Spleen (tissue), 11 donors: ENCODE results near the gene ST6GALNAC3. TPM values are rescaled to one million over a fixed set of nuclear protein-coding genes. Genes with fewer than 3 reads are reported as not detected.

Experiments used
- DNase-seq: peaks from one replicate; pipeline ENCODE4 v3.0.0-alpha.2; 2020
- H3K27ac ChIP-seq, 8 donors: fragments of 200-600 bp; sonication (generic) in 7 of 8; 1 replicate in 4 of 8; 2 replicates in 4 of 8; pipeline versions ENCODE4 v1.5.0 to v1.8.0; 2016 to 2021; ENCODE audit warnings: inconsistent platforms in 4 of 8, mild to moderate bottlenecking in 4 of 8, moderate library complexity in 1 of 8
- H3K27me3 ChIP-seq, 7 donors: fragments of 200-600 bp; sonication (generic) in 6 of 7; replicated peaks in 1 of 7; 1 replicate in 4 of 7; 2 replicates in 3 of 7; pipeline versions ENCODE4 v1.5.0 to v1.8.0; 2016 to 2021; ENCODE audit warnings: inconsistent platforms in 3 of 7, mild to moderate bottlenecking in 1 of 7
- H3K36me3 ChIP-seq, 6 donors: fragments of 200-600 bp; sonication (generic) in 5 of 6; 1 replicate in 4 of 6; 2 replicates in 2 of 6; pipeline versions ENCODE4 v1.5.0 to v1.8.0; 2016 to 2021; ENCODE audit warnings: inconsistent platforms in 2 of 6
- H3K4me1 ChIP-seq, 6 donors: fragments of 200-600 bp; sonication (generic) in 5 of 6; 1 replicate in 3 of 6; 2 replicates in 3 of 6; pipeline versions ENCODE4 v1.5.0 to v1.8.0; 2016 to 2021; ENCODE audit warnings: inconsistent platforms in 3 of 6
- H3K4me3 ChIP-seq, 8 donors: fragments of 200-600 bp; sonication (generic) in 7 of 8; 1 replicate in 4 of 8; 2 replicates in 4 of 8; pipeline versions ENCODE4 v1.5.0 to v1.8.0; 2016 to 2021; ENCODE audit warnings: inconsistent platforms in 4 of 8, mild to moderate bottlenecking in 4 of 8, moderate library complexity in 2 of 8
- H3K9me3 ChIP-seq, 8 donors: fragments of 200-600 bp; sonication (generic) in 7 of 8; 1 replicate in 4 of 8; 2 replicates in 4 of 8; pipeline versions ENCODE4 v1.5.0 to v1.8.0; 2016 to 2021; ENCODE audit warnings: inconsistent platforms in 4 of 8
- CTCF ChIP-seq, 11 experiments: fragments of 200-600 bp in 7 of 11; fragments of 450-650 bp in 4 of 11; sonication (generic) in 4 of 11; IDR thresholded peaks in 8 of 11; conservative IDR thresholded peaks in 3 of 11; 1 replicate in 7 of 11; 2 replicates in 4 of 11; pipeline versions ENCODE4 v1.4.0 to v1.8.0; 2016 to 2021; ENCODE audit warnings: antibody characterized with exemption in 11 of 11, inconsistent platforms in 4 of 11, mild to moderate bottlenecking in 1 of 11
- POLR2A ChIP-seq, 3 donors: fragments of 450-650 bp; IDR thresholded peaks; one replicate each; pipeline ENCODE4 v1.5.1; 2017; ENCODE audit warnings: antibody characterized with exemption in 3 of 3, mild to moderate bottlenecking in 1 of 3
- POLR2AphosphoS5 ChIP-seq, 3 donors: sonication (generic); formaldehyde crosslinking; IDR thresholded peaks; one replicate each; pipeline ENCODE4 v1.5.1; 2017; ENCODE audit warnings: antibody characterized with exemption in 3 of 3
- WGBS, 5 donors: extraction: QIAGEN DNeasy Blood & Tissue Kit in 3 of 5; methylation state at CpG; one replicate each; pipeline versions ENCODE4 v1.1.5 to v1.1.7; 2013 to 2018; 5-methylcytosine and 5-hydroxymethylcytosine counted together
- intact Hi-C: fragments of 100-400 bp; cut with DNase I; formaldehyde crosslinking; loops from one replicate; pipeline ENCODE4 v1.15.0; 2023; ENCODE audit warnings: low total_unique reads
- polyA plus RNA-seq, 3 donors: library from polyadenylated mRNA; stranded (reverse); fragments of 200-250 nt; gene quantifications; one replicate each; pipeline ENCODE4 v1.2.1, GENCODE V29; 2013
- total RNA-seq, 7 donors: library from RNA; depleted of rRNA in 3 of 7; stranded (reverse); fragments of >200 nt in 3 of 7; fragmentation: NEBNext Ultra II Directional in 4 of 7; extraction: Animal tissue kit (Norgen Biotek cat#: 25700) in 4 of 7; gene quantifications; one replicate each; pipeline versions ENCODE4 v1.1.0 to v1.2.1, GENCODE V29; 2016 to 2021
- donor health status: healthy with polysubstance abuse.
- donor health status: DM: no; HTN: no; CAD: no; lungs with moderate emphysema.
- donor health status: DM: no; HTN: no; CAD: no.
- donor health status: Bipolar disorder and iron deficiency.
- donor health status: healthy.
- donor health status: DM: no; HTN: no; CAD: no.
- donor health status: DM: yes; HTN: yes; CAD: no.

ST6GALNAC3 gene
- total and polyA plus RNA-seq, 10 donors, result 0.93 to 24.7 (median 10.1) TPM

DNA sequence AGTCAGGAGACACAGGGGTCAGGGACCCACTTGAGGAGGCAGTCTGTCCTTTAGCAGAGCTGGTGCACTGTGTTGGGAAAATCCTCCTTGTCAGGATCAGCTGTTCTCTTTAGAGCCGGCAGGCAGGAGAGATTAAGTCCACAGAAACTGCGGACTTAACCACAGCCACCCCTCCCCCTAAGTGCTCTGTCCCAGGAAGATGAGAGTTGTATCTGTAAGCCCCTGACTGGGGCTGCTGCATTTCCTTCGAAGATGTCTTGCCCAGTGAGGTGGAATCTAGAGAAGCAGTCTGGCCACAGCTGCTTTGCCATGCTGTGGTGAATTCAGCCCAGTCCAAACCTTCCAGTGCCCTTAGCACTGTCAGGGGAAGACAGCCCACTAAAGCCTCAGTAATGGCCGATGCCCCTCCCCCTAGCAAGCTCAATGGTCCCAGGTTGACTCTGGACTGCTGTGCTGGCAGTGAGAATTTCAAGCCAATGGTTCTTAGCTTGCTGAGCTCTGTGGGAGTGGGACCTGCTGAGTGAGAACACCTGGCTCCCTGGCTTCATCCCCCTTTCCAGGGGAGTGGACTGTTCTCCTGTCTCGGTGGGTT is 172.8 kb downstream of the ST6GALNAC3 start:
- Histone ChIP-seq H3K4me1 (no peaks in the 10 kb centered on the region), H3K4me3 (no peak overlapping the region), H3K27me3 (no peaks in the 10 kb centered on the region), H3K36me3 (no peaks in the 10 kb centered on the region), H3K27ac (no peak overlapping the region), H3K9me3 (peaks cover 0 to 27% (median 24%) of the 10 kb centered on the region in 8 donors)
- WGBS, 5 donors, result 76 to 83% (median 78%) methylated on average over 2 to 5 of the region's 5 CpGs
- intact Hi-C loops, result no loop called here
- DNase-seq, result no peak
- no peak for TF ChIP-seq CTCF (IDR thresholded peaks at IDR 0.05 in 8 of 11, conservative IDR thresholded peaks at IDR 0.05 in 3 of 11)
- no peak for TF ChIP-seq POLR2AphosphoS5 (IDR thresholded peaks at IDR 0.05)
- TF ChIP-seq POLR2A (IDR thresholded peaks at IDR 0.05), result no peak

- WGBS, 5 donors, result 64 to 79% (median 72%) methylated on average over 2 of the region's 2 CpGs
- H3K27ac ChIP-seq, result no peak overlapping the region
- H3K36me3 ChIP-seq, result no peaks in the 10 kb centered on the region
- no peak overlapping the region for H3K4me3 ChIP-seq
- peaks cover 0 to 7% (median 0%) of the 10 kb centered on the region in 6 donors for H3K4me1 ChIP-seq
- H3K27me3 ChIP-seq, result no peaks in the 10 kb centered on the region
- no peaks in the 10 kb centered on the region for H3K9me3 ChIP-seq
- TF ChIP-seq CTCF (IDR thresholded peaks at IDR 0.05 in 8 of 11, conservative IDR thresholded peaks at IDR 0.05 in 3 of 11) (no peak), POLR2A (IDR thresholded peaks at IDR 0.05) (no peak), POLR2AphosphoS5 (IDR thresholded peaks at IDR 0.05) (no peak)
- intact Hi-C loops, result no loop called here
- DNase-seq, result no peak
These were observed 175.7 kb downstream of the ST6GALNAC3 start for GRCh38 chr1:76250271-76250670.

DNA sequence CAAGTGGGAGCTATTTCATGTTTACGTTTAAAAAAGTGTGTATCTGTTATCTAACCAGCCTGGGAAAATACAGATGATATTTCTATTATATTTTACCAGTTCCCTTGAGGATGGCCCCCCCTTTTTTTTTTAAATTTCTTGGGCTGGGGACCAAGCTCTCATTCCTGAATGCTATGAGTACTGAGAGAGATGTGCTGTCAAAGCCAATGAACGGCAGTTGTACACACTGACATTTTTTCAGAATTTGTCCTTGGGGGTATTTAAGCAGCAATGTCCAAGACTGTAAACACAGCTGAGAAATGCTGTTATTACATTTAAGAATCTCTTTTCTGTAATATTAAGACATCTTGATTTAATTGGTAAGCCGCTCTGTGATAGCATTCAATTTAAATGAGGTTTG is 177.9 kb downstream of the ST6GALNAC3 start:
- peaks cover 0 to 27% (median 0%) of the 10 kb centered on the region in 6 donors for H3K4me1 ChIP-seq
- DNase-seq, result no peak
- intact Hi-C loops, result no loop called here
- WGBS, 5 donors, result 88 to 90% (median 90%) methylated on average over 3 of the region's 3 CpGs
- no peaks in the 10 kb centered on the region for H3K36me3 ChIP-seq
- H3K27me3 ChIP-seq, result no peaks in the 10 kb centered on the region
- no peaks in the 10 kb centered on the region for H3K9me3 ChIP-seq
- TF ChIP-seq POLR2A (IDR thresholded peaks at IDR 0.05) (no peak), POLR2AphosphoS5 (IDR thresholded peaks at IDR 0.05) (no peak), CTCF (IDR thresholded peaks at IDR 0.05 in 8 of 11, conservative IDR thresholded peaks at IDR 0.05 in 3 of 11) (no peak)
- H3K4me3 ChIP-seq, result no peak overlapping the region
- no peak overlapping the region for H3K27ac ChIP-seq

DNA sequence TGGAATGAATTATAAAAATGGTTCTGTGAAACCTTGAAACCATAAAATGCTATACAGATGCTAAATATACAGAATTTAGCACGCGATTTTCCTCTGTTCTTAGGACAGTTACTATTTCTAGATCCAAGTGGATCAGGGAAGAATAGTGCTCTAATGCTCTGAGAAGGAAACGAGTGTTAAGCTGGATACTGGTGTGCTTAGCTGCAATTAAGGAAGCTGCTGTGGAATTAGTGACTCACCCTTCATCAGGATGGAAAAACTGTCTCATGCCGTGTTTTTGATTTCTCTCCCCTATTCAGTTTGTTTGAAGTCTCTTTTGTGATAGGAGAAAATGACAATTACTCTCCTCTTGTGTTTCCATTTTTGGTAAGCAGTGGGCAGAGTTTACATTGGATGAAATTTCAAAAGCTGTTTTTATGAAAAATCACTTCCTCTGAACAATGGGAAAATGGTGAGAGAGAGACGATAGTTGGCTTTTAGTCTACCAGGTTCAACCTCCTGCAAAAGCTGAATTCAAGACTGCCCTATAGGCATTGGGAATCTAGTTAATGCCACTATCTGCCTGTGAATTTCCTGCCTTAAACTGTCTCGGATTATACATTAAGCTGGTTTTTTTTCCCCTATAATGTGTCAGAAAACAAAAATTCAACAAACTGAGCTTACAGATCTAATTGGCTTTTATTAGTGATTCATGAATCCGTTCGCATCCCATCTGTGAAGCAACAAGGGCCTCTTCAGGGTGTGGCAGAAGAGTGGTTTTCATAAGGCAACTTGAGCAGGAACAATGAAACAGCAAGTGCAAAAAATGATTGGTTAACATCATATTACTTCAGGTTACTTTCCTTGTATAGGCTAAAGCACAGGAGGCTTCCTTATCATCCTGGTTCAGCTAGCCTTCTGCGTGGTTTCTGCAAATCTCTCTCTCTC is 179.8 kb downstream of the ST6GALNAC3 start:
- no peak overlapping the region for H3K27ac ChIP-seq
- H3K4me1 ChIP-seq, result peaks cover 0 to 31% (median 0%) of the 10 kb centered on the region in 6 donors
- no peaks in the 10 kb centered on the region for H3K36me3 ChIP-seq
- TF ChIP-seq POLR2A (IDR thresholded peaks at IDR 0.05), result no peak
- no peak for TF ChIP-seq CTCF (IDR thresholded peaks at IDR 0.05 in 8 of 11, conservative IDR thresholded peaks at IDR 0.05 in 3 of 11)
- TF ChIP-seq POLR2AphosphoS5 (IDR thresholded peaks at IDR 0.05), result no peak
- 73 to 80% (median 77%) methylated on average over 9 of the region's 9 CpGs for WGBS, 5 donors
- no peaks in the 10 kb centered on the region for H3K9me3 ChIP-seq
- DNase-seq, result no peak
- no peaks in the 10 kb centered on the region for H3K27me3 ChIP-seq
- no peak overlapping the region for H3K4me3 ChIP-seq
- intact Hi-C loops, result no loop called here
